Smooth muscle cell (in vitro differentiated cells): ENCODE results near the gene SLC22A23. TPM values are rescaled to one million over a fixed set of nuclear protein-coding genes. Genes with fewer than 3 reads are reported as not detected.

Experiments
- DNase-seq: peaks from one replicate; lab custom pipeline; 2025; ENCODE audit not compliant: unreplicated experiment; lab: John Stamatoyannopoulos, UW
- H2AFZ ChIP-seq: fragments of 200-600 bp; sonication (generic); 2 replicates; pipeline ENCODE4 v1.6.0; 2016; ENCODE audit warnings: antibody characterized with exemption, low read depth, mild to moderate bottlenecking
- H3F3A ChIP-seq: fragments of 200-600 bp; sonication (generic); 2 replicates; pipeline ENCODE4 v1.6.0; 2017; ENCODE audit warnings: antibody characterized with exemption, low read depth
- H3K27ac ChIP-seq: fragments of 200-600 bp; sonication (generic); 2 replicates; pipeline ENCODE4 v1.5.1; 2016; ENCODE audit warnings: low read depth, mild to moderate bottlenecking
- H3K27me3 ChIP-seq: fragments of 200-600 bp; sonication (generic); 2 replicates; pipeline ENCODE4 v1.6.1; 2016; ENCODE audit warnings: low read depth, mild to moderate bottlenecking
- H3K36me3 ChIP-seq: fragments of 200-600 bp; sonication (generic); 2 replicates; pipeline ENCODE4 v1.5.1; 2016; ENCODE audit warnings: low read depth
- H3K4me1 ChIP-seq: fragments of 200-600 bp; sonication (generic); 2 replicates; pipeline ENCODE4 v1.5.1; 2016; ENCODE audit warnings: low read depth
- H3K4me2 ChIP-seq: fragments of 200-600 bp; sonication (generic); 2 replicates; pipeline ENCODE4 v1.6.0; 2016; ENCODE audit warnings: mild to moderate bottlenecking
- H3K4me3 ChIP-seq: fragments of 200-600 bp; sonication (generic); 2 replicates; pipeline ENCODE4 v1.5.1; 2016; ENCODE audit warnings: mild to moderate bottlenecking
- H3K79me2 ChIP-seq: fragments of 200-600 bp; sonication (generic); 2 replicates; pipeline ENCODE4 v1.6.0; 2016; ENCODE audit warnings: low read depth, mild to moderate bottlenecking
- H3K9ac ChIP-seq: fragments of 200-600 bp; sonication (generic); 2 replicates; pipeline ENCODE4 v1.6.0; 2016; ENCODE audit warnings: low read depth
- H3K9me3 ChIP-seq: fragments of 200-600 bp; sonication (generic); replicated peaks from 2 replicates; pipeline ENCODE4 v1.5.1; 2016; ENCODE audit warnings: low read depth
- H4K20me1 ChIP-seq: fragments of 200-600 bp; sonication (generic); 2 replicates; pipeline ENCODE4 v1.6.0; 2016; ENCODE audit warnings: low read depth
- WGBS: methylation state at CpG from one replicate; pipeline ENCODE4 v1.1.7; 2016; ENCODE audit warnings: low lambda C conversion rate; 5-methylcytosine and 5-hydroxymethylcytosine counted together
- polyA plus RNA-seq: library from polyadenylated mRNA; unstranded; fragments of >200 nt; fragmentation: Nextera tagmentation; extraction: Ambion mirVana; gene quantifications from 2 replicates; pipeline ENCODE4 v1.2.1, GENCODE V29; 2016
- total RNA-seq: library from RNA; depleted of rRNA; stranded (reverse); fragments of >200 nt; gene quantifications from 2 replicates; pipeline ENCODE4 v1.2.3, GENCODE V29; 2014
- TF ChIP-seq, protein P1 (sequence below): fragments of 200-600 bp; sonication (generic); IDR thresholded peaks from 2 replicates; pipeline ENCODE4 v1.5.1; 2017; ENCODE audit warnings: borderline replicate concordance, mild to moderate bottlenecking, antibody characterized with exemption; ENCODE audit not compliant: insufficient read depth, poor library complexity, severe bottlenecking

SLC22A23 gene
- total and polyA plus RNA-seq, 2 experiments from 2014 or later = 1.6 to 3.8 TPM

DNA sequence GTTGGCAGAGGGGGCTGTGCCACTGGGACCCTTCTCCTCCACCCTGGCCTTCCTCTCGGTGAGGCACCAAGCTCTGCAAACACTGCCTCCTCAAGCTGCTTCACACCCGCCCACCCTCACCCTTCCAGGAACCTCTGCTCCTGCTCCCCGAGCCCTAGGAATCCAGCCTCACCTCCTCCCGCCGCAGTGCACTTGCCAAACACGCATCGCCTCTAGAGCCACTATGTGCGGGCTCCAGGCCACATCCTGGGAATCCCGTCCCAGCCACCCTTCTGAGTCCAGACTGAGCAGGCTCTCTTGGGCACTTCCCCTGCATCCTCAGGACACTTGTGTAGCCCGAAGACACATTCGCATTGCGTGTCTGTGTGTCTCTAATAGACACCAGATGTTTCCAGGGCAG, 179.6 kb downstream of the SLC22A23 start:
- Histone ChIP-seq H3K36me3 (no peaks in the 10 kb centered on the region), H4K20me1 (peaks cover 15% of the 10 kb centered on the region), H3F3A (peaks cover 4% of the 10 kb centered on the region), H3K27me3 (no peaks in the 10 kb centered on the region), H3K4me3 (no peak overlapping the region), H3K79me2 (no peaks in the 10 kb centered on the region), H3K4me2 (no peak overlapping the region), H3K9ac (no peak overlapping the region), H2AFZ (no peak overlapping the region), H3K4me1 (peaks cover 16% of the 10 kb centered on the region), H3K27ac (no peak overlapping the region), H3K9me3 (no peaks in the 10 kb centered on the region)
- TF ChIP-seq, protein P1, sequence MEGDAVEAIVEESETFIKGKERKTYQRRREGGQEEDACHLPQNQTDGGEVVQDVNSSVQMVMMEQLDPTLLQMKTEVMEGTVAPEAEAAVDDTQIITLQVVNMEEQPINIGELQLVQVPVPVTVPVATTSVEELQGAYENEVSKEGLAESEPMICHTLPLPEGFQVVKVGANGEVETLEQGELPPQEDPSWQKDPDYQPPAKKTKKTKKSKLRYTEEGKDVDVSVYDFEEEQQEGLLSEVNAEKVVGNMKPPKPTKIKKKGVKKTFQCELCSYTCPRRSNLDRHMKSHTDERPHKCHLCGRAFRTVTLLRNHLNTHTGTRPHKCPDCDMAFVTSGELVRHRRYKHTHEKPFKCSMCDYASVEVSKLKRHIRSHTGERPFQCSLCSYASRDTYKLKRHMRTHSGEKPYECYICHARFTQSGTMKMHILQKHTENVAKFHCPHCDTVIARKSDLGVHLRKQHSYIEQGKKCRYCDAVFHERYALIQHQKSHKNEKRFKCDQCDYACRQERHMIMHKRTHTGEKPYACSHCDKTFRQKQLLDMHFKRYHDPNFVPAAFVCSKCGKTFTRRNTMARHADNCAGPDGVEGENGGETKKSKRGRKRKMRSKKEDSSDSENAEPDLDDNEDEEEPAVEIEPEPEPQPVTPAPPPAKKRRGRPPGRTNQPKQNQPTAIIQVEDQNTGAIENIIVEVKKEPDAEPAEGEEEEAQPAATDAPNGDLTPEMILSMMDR = no peak
- WGBS = 95% methylated on average over 10 of the region's 12 CpGs
- DNase-seq = no peak

DNA sequence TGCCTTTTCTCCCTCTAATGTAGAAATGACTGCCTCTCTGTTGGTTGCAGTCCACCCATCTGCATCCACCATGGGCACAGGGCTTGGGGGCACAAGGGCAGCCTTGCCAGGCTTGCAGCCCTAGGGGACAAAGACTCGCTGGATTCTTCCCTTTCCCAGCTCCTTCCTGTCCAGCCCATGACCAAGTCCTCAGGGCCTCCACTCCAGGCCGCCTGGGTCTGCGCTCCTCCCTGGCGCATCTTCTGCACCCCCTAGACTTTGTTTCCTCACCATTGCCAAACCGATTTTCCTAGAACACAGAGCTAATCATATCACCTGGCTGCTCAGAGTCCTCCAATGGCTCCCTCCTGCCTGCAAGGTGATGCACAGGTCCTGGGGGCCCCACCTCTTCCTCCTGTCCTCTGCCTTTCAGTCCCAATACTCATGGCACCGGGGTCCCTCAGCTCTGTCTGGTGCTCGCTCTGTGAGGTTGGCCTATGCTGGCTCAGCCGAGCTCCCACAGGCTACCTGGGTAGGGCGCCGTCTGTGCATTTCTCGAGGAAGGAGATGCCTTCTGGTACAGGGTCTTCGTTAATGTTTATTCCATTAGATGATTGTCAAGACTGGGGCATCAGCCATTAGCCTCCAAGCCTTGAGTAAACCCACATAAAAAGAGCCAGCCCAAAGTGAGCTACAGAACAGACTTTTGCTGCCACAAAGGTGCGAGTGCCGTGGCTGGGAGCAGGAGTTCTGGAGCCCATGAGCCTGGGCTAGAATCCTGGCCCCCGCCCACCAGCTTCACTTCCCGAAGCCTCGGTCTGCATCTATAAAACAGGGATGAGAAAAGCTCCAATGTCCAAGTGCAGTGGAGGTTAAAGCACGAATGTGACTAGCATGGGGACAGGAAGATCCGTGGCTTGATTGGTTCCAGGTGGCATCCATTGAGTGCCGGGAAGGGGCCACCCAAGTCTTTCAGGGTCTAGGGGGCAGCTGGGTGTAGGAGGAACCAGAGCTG, 180.4 kb downstream of the SLC22A23 start:
- Histone ChIP-seq H4K20me1 (peaks cover 7% of the 10 kb centered on the region), H3K4me2 (no peak overlapping the region), H3F3A (no peaks in the 10 kb centered on the region), H3K27ac (no peak overlapping the region), H3K9ac (no peak overlapping the region), H3K79me2 (no peaks in the 10 kb centered on the region), H3K4me1 (peaks cover 8% of the 10 kb centered on the region), H3K27me3 (no peaks in the 10 kb centered on the region), H2AFZ (no peak overlapping the region), H3K9me3 (no peaks in the 10 kb centered on the region), H3K36me3 (no peaks in the 10 kb centered on the region), H3K4me3 (no peak overlapping the region)
- TF ChIP-seq, protein P1 = no peak
- WGBS = 91% methylated on average over 20 of the region's 20 CpGs
- no peak for DNase-seq

DNA sequence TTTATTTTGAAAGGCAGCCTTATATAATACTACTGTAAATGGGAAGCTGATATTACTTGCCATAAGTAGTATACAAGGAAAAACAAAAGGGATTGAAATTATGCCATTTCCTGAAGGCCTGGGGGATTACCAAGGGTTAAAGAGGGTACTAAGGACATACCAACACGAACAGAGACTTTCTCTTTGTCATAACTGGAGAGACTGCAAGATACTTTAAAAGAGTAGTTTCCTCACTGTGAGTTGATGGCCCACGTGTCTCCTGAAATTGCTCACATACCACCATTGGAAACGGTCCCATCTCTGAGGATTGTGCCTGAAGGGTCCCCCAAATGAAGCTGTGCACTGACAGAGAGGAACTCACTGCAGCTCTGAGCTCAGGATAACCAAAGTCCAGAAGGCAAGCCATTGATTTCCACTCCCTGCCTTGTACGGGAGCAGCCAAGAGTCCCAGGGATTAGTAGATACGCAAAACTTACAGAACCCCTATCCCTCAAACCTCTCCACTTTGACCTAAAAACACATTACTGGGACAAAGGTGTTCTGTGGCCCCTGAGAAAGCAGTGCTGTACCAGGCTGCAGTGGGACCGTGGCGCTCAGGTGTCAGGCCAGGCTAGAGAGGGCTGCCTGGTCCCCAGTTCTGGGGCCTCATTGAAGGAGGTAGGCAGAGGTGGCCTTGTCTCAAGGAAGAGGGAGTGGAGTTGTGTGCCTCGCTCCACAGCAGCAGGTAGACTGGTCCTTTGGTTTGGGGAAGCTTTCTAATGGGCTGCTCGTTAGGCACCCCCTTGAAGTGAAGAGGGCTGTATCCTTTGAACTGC, 182.9 kb downstream of the SLC22A23 start:
- H3K9me3 ChIP-seq = no peaks in the 10 kb centered on the region
- H3K36me3 ChIP-seq = no peaks in the 10 kb centered on the region
- TF ChIP-seq, protein P1 = no peak
- H3K27me3 ChIP-seq = no peaks in the 10 kb centered on the region
- 94% methylated on average over 9 of the region's 9 CpGs for WGBS
- no peak overlapping the region for H3K4me3 ChIP-seq
- H3K27ac ChIP-seq = no peak overlapping the region
- no peak overlapping the region for H3K9ac ChIP-seq
- H4K20me1 ChIP-seq = peaks cover 5% of the 10 kb centered on the region
- H2AFZ ChIP-seq = no peak overlapping the region
- H3F3A ChIP-seq = no peaks in the 10 kb centered on the region
- H3K79me2 ChIP-seq = no peaks in the 10 kb centered on the region
- no peak for DNase-seq
- H3K4me1 ChIP-seq = no peaks in the 10 kb centered on the region
- no peak overlapping the region for H3K4me2 ChIP-seq
